AG04450 (cell line): ENCODE data around the gene CSGALNACT2. TPM values are rescaled to one million over a fixed set of nuclear protein-coding genes. Genes with fewer than 3 reads are reported as not detected.

Experiments used
- CTCF ChIA-PET: fragments of 300-600, 350-600 bp; formaldehyde crosslinking; extraction: SDS; loops from one replicate; lab custom pipeline; 2022; ENCODE audit warnings: antibody characterized with exemption, inconsistent platforms; lab: Charles Lee
- POLR2A ChIA-PET: fragments of 350-600 bp; formaldehyde crosslinking; extraction: SDS; loops from one replicate; lab custom pipeline; 2021; ENCODE audit warnings: antibody characterized with exemption, inconsistent platforms; lab: Yijun Ruan, JAX
- DNase-seq: peaks from one replicate; pipeline ENCODE4 v3.0.0-alpha.2; 2011; ENCODE audit warnings: low read depth, low spot score
- H3K27ac ChIP-seq: one replicate; pipeline ENCODE4 v1.5.1; 2012; ENCODE audit warnings: low read depth, low read length, control low read depth
- H3K27me3 ChIP-seq: one replicate; pipeline ENCODE4 v1.6.0; 2012; ENCODE audit warnings: low read length; ENCODE audit not compliant: control insufficient read depth, insufficient read depth
- H3K4me3 ChIP-seq: 2 replicates; pipeline ENCODE4 v1.5.1; 2011; ENCODE audit warnings: mild to moderate bottlenecking, low read depth, low read length, control low read depth
- H3K9me3 ChIP-seq: 2 replicates; pipeline ENCODE4 v1.5.1; 2012; ENCODE audit warnings: low read length; ENCODE audit not compliant: control insufficient read depth, insufficient read depth
- CTCF ChIP-seq: IDR thresholded peaks from 2 replicates; pipeline ENCODE4 v1.5.1; 2011; ENCODE audit warnings: low read depth, low read length, control low read depth, inconsistent platforms
- polyA plus RNA-seq: library from polyadenylated mRNA; depleted of rRNA; stranded (reverse); fragments of >200 nt; gene quantifications from 2 replicates; pipeline ENCODE4 v1.2.3, GENCODE V29; 2011

The CSGALNACT2 gene
- polyA plus RNA-seq, 1 experiment: 23.0 TPM

GRCh38 chr10:43124094-43124521, 14.1 kb upstream of the CSGALNACT2 start:
- ChIA-PET CTCF (no interaction called here), POLR2A (no interaction called here)
- DNase-seq: no peak
- Histone ChIP-seq H3K27ac (no peak overlapping the region), H3K27me3 (peaks cover 25% of the 10 kb centered on the region), H3K4me3 (no peak overlapping the region), H3K9me3 (no peaks in the 10 kb centered on the region; the same call in 1 of the 2 replicates)
- TF ChIP-seq CTCF: no peak

- TF ChIP-seq CTCF: no peak
- Histone ChIP-seq H3K27ac (no peak overlapping the region), H3K4me3 (no peak overlapping the region), H3K9me3 (no peaks in the 10 kb centered on the region; the same call in 1 of the 2 replicates), H3K27me3 (peaks cover 25% of the 10 kb centered on the region)
- POLR2A ChIA-PET: no interaction called here
- no peak for DNase-seq
- CTCF ChIA-PET: no interaction called here
Observed at GRCh38 chr10:43124574-43125273, 13.5 kb upstream of the CSGALNACT2 start.

- ChIA-PET CTCF (no interaction called here), POLR2A (no interaction called here)
- no peak for TF ChIP-seq CTCF
- Histone ChIP-seq H3K4me3 (no peak overlapping the region), H3K27me3 (peaks cover 25% of the 10 kb centered on the region), H3K9me3 (no peaks in the 10 kb centered on the region; the same call in 1 of the 2 replicates), H3K27ac (no peak overlapping the region)
- no peak for DNase-seq
Observed at GRCh38 chr10:43125274-43125845, 12.9 kb upstream of the CSGALNACT2 start.

GRCh38 chr10:43125881-43126731, 12.1 kb upstream of the CSGALNACT2 start:
- Histone ChIP-seq H3K4me3 (no peak overlapping the region), H3K27ac (no peak overlapping the region), H3K27me3 (peaks cover 25% of the 10 kb centered on the region), H3K9me3 (no peaks in the 10 kb centered on the region; the same call in 1 of the 2 replicates)
- ChIA-PET POLR2A (no interaction called here), CTCF (no interaction called here)
- no peak for DNase-seq
- TF ChIP-seq CTCF: no peak
